ENCODE results near the gene TCAIM. TPM values are rescaled to one million over a fixed set of nuclear protein-coding genes. Genes with fewer than 3 reads are reported as not detected.

The TCAIM gene
- total and polyA plus RNA-seq, 2 donors (not counting 3 experiments of a cell fraction or from before 2014, with no cell fraction given), result 9.2 to 18.2 TPM

GRCh38 chr3:44414517-44415090, 76.0 kb downstream of the TCAIM start:
- H3K79me2 ChIP-seq (ENCODE audit: control insufficient read depth, insufficient read depth, low read length), result no peaks in the 10 kb centered on the region
- no peak overlapping the region for H3K9ac ChIP-seq (replicated peaks; ENCODE audit: extremely low read depth, insufficient read depth, low read length)
- no TSS peak for BruUV-seq (replicated peaks)
- ChIA-PET CTCF (interaction anchor here (0.8 kb wide), 1 partner anchor 9 kb away, joined by 3 read pairs; no protein-coding TSS in a partner anchor), POLR2A (no interaction called here)
- dilution Hi-C loops (cut with MboI; ENCODE audit: extremely low pct_ligation_motif_present, low sequenced_read_pairs), result no loop called here
- no peak overlapping the region for H3K4me2 ChIP-seq (ENCODE audit: insufficient read depth, low read length)
- no peaks in the 10 kb centered on the region for H4K20me1 ChIP-seq (replicated peaks; ENCODE audit: control insufficient read depth, extremely low read depth, insufficient read depth, low read length)
- DNase-seq (ENCODE audit: low read depth, low spot score) (no peak), FAIRE-seq (no peak)
- TF ChIP-seq MAX (IDR thresholded peaks at IDR 0.05; ENCODE audit: insufficient read depth, insufficient read length), result no peak
- no peak for TF ChIP-seq GATA2 (IDR thresholded peaks at IDR 0.05; ENCODE audit: insufficient read depth, insufficient read length, low read depth, low read length)
- TF ChIP-seq MYC (IDR thresholded peaks at IDR 0.05; ENCODE audit: low read depth, low read length), result no peak
- no peak for TF ChIP-seq JUN (IDR thresholded peaks at IDR 0.05; ENCODE audit: borderline replicate concordance, insufficient read depth, insufficient read length, low read depth)
- no peak for TF ChIP-seq EZH2 (IDR thresholded peaks at IDR 0.05; ENCODE audit: borderline replicate concordance, low read depth, low read length, severe bottlenecking)
- no peak for TF ChIP-seq FOS (IDR thresholded peaks at IDR 0.05; ENCODE audit: borderline replicate concordance, insufficient read depth, low read length)
- TF ChIP-seq POLR2AphosphoS5 (IDR thresholded peaks at IDR 0.05; ENCODE audit: insufficient read depth, low read depth, low read length), result no peak
- no peak for TF ChIP-seq CTCF (IDR thresholded peaks at IDR 0.05; ENCODE audit: extremely low read depth in 1 of 2, insufficient read depth in 1 of 2, low read depth in 1 of 2, low read length in 2 of 2)
- TF ChIP-seq POLR2A (IDR thresholded peaks at IDR 0.05; ENCODE audit: low read depth, low read length), result no peak
- H3K27me3 ChIP-seq (ENCODE audit: control insufficient read depth in 2 of 2, insufficient read depth in 2 of 2, low read length in 2 of 2), result no peaks in the 10 kb centered on the region
- H3K36me3 ChIP-seq (ENCODE audit: control insufficient read depth in 2 of 2, extremely low read depth in 1 of 2, insufficient read depth in 2 of 2, low read length in 2 of 2), result no peaks in the 10 kb centered on the region
- no peaks in the 10 kb centered on the region for H3K9me3 ChIP-seq (replicated peaks; ENCODE audit: control insufficient read depth, insufficient read depth, low read length)
- H2AFZ ChIP-seq (ENCODE audit: low read depth, low read length), result no peak overlapping the region
- no peak overlapping the region for H3K4me3 ChIP-seq (replicated peaks in 1 of 3; ENCODE audit: insufficient read depth in 1 of 3, low read depth in 1 of 3, low read length in 3 of 3)
- no peaks in the 10 kb centered on the region for H3K9me1 ChIP-seq (replicated peaks; ENCODE audit: control insufficient read depth, extremely low read depth, insufficient read depth, low read length)
- no peaks in the 10 kb centered on the region for H3K4me1 ChIP-seq (ENCODE audit: control insufficient read depth, extremely low read depth, insufficient read depth, low read length)
- intact Hi-C loops (cut with micrococcal nuclease), result no loop called here
- no peak overlapping the region for H3K27ac ChIP-seq (ENCODE audit: insufficient read depth, low read depth, low read length)
